HT-29 (cell line): Measurements from ENCODE around the gene UGP2. TPM values are rescaled to one million over a fixed set of nuclear protein-coding genes. Genes with fewer than 3 reads are reported as not detected.
"Not testable (repeated sequence)": the region's sequence is repeated elsewhere in the genome, so short reads cannot be mapped to it uniquely, and the experiment has no call there.

Source experiments
- DNase-seq: peaks from one replicate; pipeline ENCODE4 v3.0.0-alpha.2; 2015; ENCODE audit warnings: low spot score
- total RNA-seq: library from RNA; depleted of rRNA; stranded (reverse); fragments of >200 nt; shearing (Covaris generic); gene quantifications from 2 replicates; pipeline ENCODE4 v1.2.3, GENCODE V29; 2014; rRNA removed

Gene UGP2
- 23.1 and 27.8 TPM in 2 replicates for total RNA-seq

- peak; percentile 81 for DNase-seq
Observed at GRCh38 chr2:63841254-63842022, at the start of gene UGP2. TSS of gene UGP2 (plus strand) at chr2:63841896. CDS start at chr2:63842186, 290 bp downstream.

- DNase-seq, result no peak
Observed at GRCh38 chr2:63792530-63792929, 49.2 kb upstream of the UGP2 start.

GRCh38 chr2:63796366-63796765 is 45.3 kb upstream of the UGP2 start:
- no peak for DNase-seq

GRCh38 chr2:63796796-63797195 is 44.9 kb upstream of the UGP2 start:
- DNase-seq, result no peak

- no peak for DNase-seq
Observed at GRCh38 chr2:63801455-63801854, 40.2 kb upstream of the UGP2 start.

GRCh38 chr2:63805412-63805811 is 36.3 kb upstream of the UGP2 start:
- no peak for DNase-seq

GRCh38 chr2:63808036-63808435 is 33.7 kb upstream of the UGP2 start:
- DNase-seq, result not testable (repeated sequence)

GRCh38 chr2:63808911-63809310 is 32.8 kb upstream of the UGP2 start:
- DNase-seq, result not testable (repeated sequence)

- no peak for DNase-seq
Observed at GRCh38 chr2:63811063-63811462, 30.6 kb upstream of the UGP2 start.

- not testable (repeated sequence) for DNase-seq
Observed at GRCh38 chr2:63811870-63812269, 29.8 kb upstream of the UGP2 start.

- DNase-seq, result no peak
Observed at GRCh38 chr2:63814114-63814513, 27.6 kb upstream of the UGP2 start.

GRCh38 chr2:63817382-63817781 is 24.3 kb upstream of the UGP2 start:
- no peak for DNase-seq

GRCh38 chr2:63818271-63818670 is 23.4 kb upstream of the UGP2 start:
- no peak for DNase-seq

- no peak for DNase-seq
Observed at GRCh38 chr2:63819256-63819655, 22.4 kb upstream of the UGP2 start.

- DNase-seq, result no peak
Observed at GRCh38 chr2:63819765-63820717, 21.7 kb upstream of the UGP2 start.

GRCh38 chr2:63820969-63821368 is 20.7 kb upstream of the UGP2 start:
- no peak for DNase-seq

- no peak for DNase-seq
Observed at GRCh38 chr2:63821396-63821795, 20.3 kb upstream of the UGP2 start.

- DNase-seq, result no peak
Observed at GRCh38 chr2:63822478-63822877, 19.2 kb upstream of the UGP2 start.

- no peak for DNase-seq
Observed at GRCh38 chr2:63827749-63828148, 13.9 kb upstream of the UGP2 start.

- no peak for DNase-seq
Observed at GRCh38 chr2:63831176-63831575, 10.5 kb upstream of the UGP2 start.

GRCh38 chr2:63834401-63834800 is 7.3 kb upstream of the UGP2 start:
- DNase-seq, result no peak

- DNase-seq, result no peak
Observed at GRCh38 chr2:63837036-63837594, 4.6 kb upstream of the UGP2 start.
